CD4-positive, CD25-positive, alpha-beta regulatory T cell (primary cell): Measurements from ENCODE around the gene USP9Y. TPM values are rescaled to one million over a fixed set of nuclear protein-coding genes. Genes with fewer than 3 reads are reported as not detected.

Experiments
- ATAC-seq, 2 donors: fragments of 150-1000 bp; cut with Tn5 transposase; one replicate each; pipeline ENCODE4 v1.10.0; 2021; ENCODE audit warnings: low read depth in 2 of 2, moderate number of reproducible peaks in 2 of 2, moderate library complexity in 1 of 2
- DNase-seq, 3 donors: peaks; one replicate each; pipeline versions ENCODE4 v3.0.0 to v3.0.0-alpha.2; 2012 to 2022; ENCODE audit warnings: mixed read lengths in 1 of 3
- H3K27ac ChIP-seq: one replicate; pipeline ENCODE4 v1.7.0; 2013; ENCODE audit warnings: mild to moderate bottlenecking, low read length; ENCODE audit not compliant: insufficient read depth, poor library complexity, severe bottlenecking
- H3K27me3 ChIP-seq: one replicate; pipeline ENCODE4 v1.7.0; 2013; ENCODE audit warnings: low read length; ENCODE audit not compliant: control insufficient read depth, insufficient read depth
- H3K36me3 ChIP-seq: one replicate; pipeline ENCODE4 v1.7.0; 2013; ENCODE audit warnings: mild to moderate bottlenecking, low read length, moderate library complexity; ENCODE audit not compliant: control insufficient read depth, insufficient read depth
- H3K4me1 ChIP-seq: 2 replicates; pipeline ENCODE4 v1.7.0; 2013; ENCODE audit warnings: mild to moderate bottlenecking, low read length; ENCODE audit not compliant: insufficient read depth, control insufficient read depth, poor library complexity, severe bottlenecking
- H3K4me3 ChIP-seq: one replicate; pipeline ENCODE4 v1.7.0; 2013; ENCODE audit warnings: low read depth, mild to moderate bottlenecking, low read length, moderate library complexity
- H3K9me3 ChIP-seq, 2 experiments: 1 replicate in 1 of 2; 2 replicates in 1 of 2; pipeline ENCODE4 v1.7.0; 2013; ENCODE audit warnings: low read length in 2 of 2, mild to moderate bottlenecking in 1 of 2, moderate library complexity in 1 of 2; ENCODE audit not compliant: control insufficient read depth in 2 of 2
- H3K27ac Mint-ChIP-seq, 3 donors: one replicate each; pipeline ENCODE4 v1.8.0; 2020 to 2022; ENCODE audit warnings: mild to moderate bottlenecking in 3 of 3, mixed read lengths in 3 of 3, moderate library complexity in 2 of 3
- H3K27me3 Mint-ChIP-seq: one replicate; pipeline ENCODE4 v1.8.0; 2022; ENCODE audit warnings: mild to moderate bottlenecking, mixed read lengths
- H3K36me3 Mint-ChIP-seq: one replicate; pipeline ENCODE4 v1.8.0; 2020; ENCODE audit warnings: mixed read lengths
- H3K4me1 Mint-ChIP-seq, 4 donors: one replicate each; pipeline ENCODE4 v1.8.0; 2020 to 2022; ENCODE audit warnings: mixed read lengths in 4 of 4, mild to moderate bottlenecking in 1 of 4
- H3K4me3 Mint-ChIP-seq, 4 donors: one replicate each; pipeline ENCODE4 v1.8.0; 2020 to 2022; ENCODE audit warnings: mild to moderate bottlenecking in 4 of 4, mixed read lengths in 4 of 4, moderate library complexity in 3 of 4
- H3K9me3 Mint-ChIP-seq, 7 donors: one replicate each; pipeline ENCODE4 v1.8.0; 2020 to 2022; ENCODE audit warnings: mixed read lengths in 7 of 7, mild to moderate bottlenecking in 3 of 7, moderate library complexity in 2 of 7
- polyA plus RNA-seq, 4 donors: library from polyadenylated mRNA; unstranded; fragments of 300-500 nt; fragmentation: Illumina TruSeq; gene quantifications; one replicate each; pipeline ENCODE4 v1.2.3, GENCODE V29; 2021
- total RNA-seq: library from RNA; stranded (reverse); gene quantifications from one replicate; pipeline ENCODE4 v1.2.3, GENCODE V29; 2022

Gene USP9Y
- total and polyA plus RNA-seq, 5 donors from 2014 or later: 7.9 TPM; not detected in 4

DNA sequence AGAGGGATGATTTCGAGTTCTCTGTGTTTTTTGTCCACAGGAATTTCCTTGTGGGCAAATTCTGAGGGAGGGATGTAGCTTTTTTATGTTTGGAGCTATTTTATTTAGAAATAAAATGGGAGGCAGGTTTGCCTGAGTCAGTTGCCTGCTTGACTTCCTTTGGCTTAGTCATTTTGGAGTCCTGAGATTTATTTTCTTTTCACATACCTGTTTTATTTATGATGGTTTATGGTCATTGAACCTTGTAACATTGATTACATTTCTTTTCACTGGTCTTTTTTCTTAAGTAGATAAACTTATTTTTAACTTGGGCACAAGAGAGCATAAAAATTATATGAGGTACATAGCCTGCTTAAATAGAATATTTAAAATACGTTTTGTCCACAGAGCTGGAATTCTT lies 12.7 kb upstream of the USP9Y start:
- ATAC-seq (no peak), DNase-seq (no peak)
- Mint-ChIP-seq H3K27me3 (no peaks in the 10 kb centered on the region), H3K4me3 (no peak overlapping the region), H3K9me3 (no peaks in the 10 kb centered on the region), H3K36me3 (no peaks in the 10 kb centered on the region), H3K27ac (no peak overlapping the region), H3K4me1 (peaks cover 0 to 11% (median 0%) of the 10 kb centered on the region in 4 donors)
- no peak overlapping the region for H3K27ac ChIP-seq
- H3K4me3 ChIP-seq: no peak overlapping the region
- peaks cover 9% of the 10 kb centered on the region for H3K36me3 ChIP-seq
- H3K27me3 ChIP-seq: no peaks in the 10 kb centered on the region
- peaks cover 0 to 3% of the 10 kb centered on the region in 2 experiments for H3K9me3 ChIP-seq
- no peaks in the 10 kb centered on the region for H3K4me1 ChIP-seq

DNA sequence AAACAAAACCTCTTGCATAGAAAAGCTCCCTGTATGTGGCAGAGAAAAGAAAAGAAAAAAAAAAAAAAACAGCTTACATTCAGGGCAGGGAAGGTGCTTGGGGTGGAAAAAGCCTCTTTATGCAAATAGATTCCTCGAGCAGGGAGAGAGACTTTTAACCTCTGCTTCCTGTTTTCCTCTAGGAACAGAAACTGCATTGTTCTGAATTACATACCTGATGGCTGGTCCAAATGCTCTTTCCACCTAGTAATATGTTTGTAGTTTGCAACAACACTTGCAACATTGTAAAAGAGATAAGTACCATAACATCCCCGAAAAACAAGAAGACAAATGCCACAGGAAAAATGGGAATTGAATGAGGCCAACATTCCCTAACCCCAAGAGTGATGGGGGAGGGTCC lies 944 bp upstream of the USP9Y start:
- H3K4me3 ChIP-seq: no peak overlapping the region
- H3K9me3 ChIP-seq: peaks cover 0 to 6% of the 10 kb centered on the region in 2 experiments
- peaks cover 19% of the 10 kb centered on the region for H3K36me3 ChIP-seq
- DNase-seq (no peak), ATAC-seq (no peak)
- Mint-ChIP-seq H3K36me3 (no peaks in the 10 kb centered on the region), H3K27ac (no peak overlapping the region), H3K4me3 (no peak overlapping the region), H3K9me3 (peaks cover 0 to 4% (median 0%) of the 10 kb centered on the region in 7 donors), H3K27me3 (no peaks in the 10 kb centered on the region), H3K4me1 (peaks cover 0 to 11% (median 2%) of the 10 kb centered on the region in 4 donors)
- H3K27ac ChIP-seq: no peak overlapping the region
- no peaks in the 10 kb centered on the region for H3K4me1 ChIP-seq
- no peaks in the 10 kb centered on the region for H3K27me3 ChIP-seq

GRCh38 chrY:12702174-12702573 lies 1.1 kb downstream of the USP9Y start:
- H3K27me3 ChIP-seq: no peaks in the 10 kb centered on the region
- H3K27me3 Mint-ChIP-seq: no peaks in the 10 kb centered on the region
- DNase-seq (no peak), ATAC-seq (no peak)
- no peak overlapping the region for H3K27ac Mint-ChIP-seq
- peaks cover 0 to 4% (median 0%) of the 10 kb centered on the region in 7 donors for H3K9me3 Mint-ChIP-seq
- no peak overlapping the region for H3K4me3 ChIP-seq
- H3K4me1 ChIP-seq: no peaks in the 10 kb centered on the region
- H3K4me3 Mint-ChIP-seq: no peak overlapping the region
- H3K36me3 ChIP-seq: peaks cover 19% of the 10 kb centered on the region
- H3K27ac ChIP-seq: no peak overlapping the region
- H3K36me3 Mint-ChIP-seq: no peaks in the 10 kb centered on the region
- H3K9me3 ChIP-seq: peaks cover 0 to 6% of the 10 kb centered on the region in 2 experiments
- peaks cover 0 to 22% (median 4%) of the 10 kb centered on the region in 4 donors for H3K4me1 Mint-ChIP-seq

- Mint-ChIP-seq H3K27me3 (no peaks in the 10 kb centered on the region), H3K36me3 (no peaks in the 10 kb centered on the region), H3K27ac (no peak overlapping the region), H3K4me3 (no peak overlapping the region), H3K9me3 (no peaks in the 10 kb centered on the region), H3K4me1 (peaks cover 0 to 24% (median 7%) of the 10 kb centered on the region in 4 donors)
- ATAC-seq (no peak), DNase-seq (no peak)
- Histone ChIP-seq H3K27me3 (no peaks in the 10 kb centered on the region), H3K4me3 (no peak overlapping the region), H3K27ac (no peak overlapping the region), H3K9me3 (no peaks in the 10 kb centered on the region), H3K4me1 (no peaks in the 10 kb centered on the region), H3K36me3 (peaks cover 5% of the 10 kb centered on the region)
These were observed 9.4 kb downstream of the USP9Y start for GRCh38 chrY:12710460-12710859.

DNA sequence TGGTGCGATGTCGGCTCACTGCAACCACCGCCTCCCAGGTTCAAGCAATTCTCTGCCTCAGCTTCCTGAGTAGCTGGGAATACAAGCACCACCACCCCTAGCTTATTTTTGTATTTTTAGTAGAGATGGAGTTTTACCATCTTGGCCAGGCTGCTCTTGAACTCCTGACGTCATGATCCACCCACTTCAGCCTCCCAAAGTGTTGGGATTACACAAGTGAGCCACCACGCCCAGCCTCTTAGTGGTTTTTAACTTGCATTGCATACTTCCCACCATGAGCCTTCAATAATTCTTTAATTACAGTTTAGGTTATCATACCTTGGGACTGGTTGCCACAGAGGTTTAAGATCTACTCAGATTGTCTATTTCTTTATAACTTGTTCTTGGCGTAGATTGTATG lies 14.3 kb downstream of the USP9Y start:
- no peaks in the 10 kb centered on the region for H3K4me1 ChIP-seq
- no peaks in the 10 kb centered on the region for H3K9me3 Mint-ChIP-seq
- no peaks in the 10 kb centered on the region for H3K9me3 ChIP-seq
- H3K27me3 Mint-ChIP-seq: no peaks in the 10 kb centered on the region
- H3K4me3 ChIP-seq: no peak overlapping the region
- DNase-seq (no peak), ATAC-seq (no peak)
- H3K36me3 Mint-ChIP-seq: no peaks in the 10 kb centered on the region
- no peaks in the 10 kb centered on the region for H3K27me3 ChIP-seq
- H3K4me3 Mint-ChIP-seq: no peak overlapping the region
- H3K27ac Mint-ChIP-seq: no peak overlapping the region
- H3K4me1 Mint-ChIP-seq: peaks cover 0 to 16% (median 7%) of the 10 kb centered on the region in 4 donors
- H3K27ac ChIP-seq: no peak overlapping the region
- H3K36me3 ChIP-seq: peaks cover 15% of the 10 kb centered on the region

- Histone ChIP-seq H3K4me1 (no peaks in the 10 kb centered on the region), H3K27me3 (no peaks in the 10 kb centered on the region), H3K9me3 (no peaks in the 10 kb centered on the region), H3K27ac (no peak overlapping the region), H3K4me3 (no peak overlapping the region), H3K36me3 (peaks cover 16% of the 10 kb centered on the region)
- H3K36me3 Mint-ChIP-seq: no peaks in the 10 kb centered on the region
- no peak overlapping the region for H3K4me3 Mint-ChIP-seq
- DNase-seq (no peak), ATAC-seq (no peak)
- no peaks in the 10 kb centered on the region for H3K9me3 Mint-ChIP-seq
- H3K4me1 Mint-ChIP-seq: peaks cover 0 to 8% (median 3%) of the 10 kb centered on the region in 4 donors
- H3K27ac Mint-ChIP-seq: no peak overlapping the region
- no peaks in the 10 kb centered on the region for H3K27me3 Mint-ChIP-seq
These were observed 28.7 kb downstream of the USP9Y start for GRCh38 chrY:12729746-12730145.

DNA sequence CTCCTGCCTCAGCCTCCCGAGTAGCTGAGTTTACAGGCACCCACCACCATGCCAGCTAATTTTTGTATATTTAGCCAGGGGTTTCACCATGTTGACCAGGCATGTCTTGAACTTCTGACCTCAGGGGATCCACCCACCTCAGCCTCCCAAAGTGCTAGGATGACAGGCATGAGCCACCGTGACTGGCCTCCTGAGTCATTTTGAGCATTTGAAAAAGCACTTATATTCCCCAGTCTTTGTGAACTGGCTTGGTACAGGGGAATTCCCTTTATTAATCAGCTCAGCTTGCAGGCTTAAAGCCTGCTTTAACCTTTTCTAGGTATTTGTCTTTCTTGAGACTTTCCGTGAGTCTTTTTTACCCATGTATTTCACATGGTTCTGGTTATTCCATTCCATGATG lies 32.6 kb downstream of the USP9Y start:
- no peaks in the 10 kb centered on the region for H3K9me3 Mint-ChIP-seq
- H3K36me3 Mint-ChIP-seq: no peaks in the 10 kb centered on the region
- H3K36me3 ChIP-seq: no peaks in the 10 kb centered on the region
- H3K27ac Mint-ChIP-seq: no peak overlapping the region
- no peak overlapping the region for H3K4me3 ChIP-seq
- H3K27ac ChIP-seq: no peak overlapping the region
- H3K27me3 Mint-ChIP-seq: no peaks in the 10 kb centered on the region
- H3K4me3 Mint-ChIP-seq: no peak overlapping the region
- H3K9me3 ChIP-seq: no peaks in the 10 kb centered on the region
- ATAC-seq: no peak
- DNase-seq: no peak
- no peaks in the 10 kb centered on the region for H3K4me1 ChIP-seq
- H3K27me3 ChIP-seq: no peaks in the 10 kb centered on the region
- peaks cover 0 to 8% (median 3%) of the 10 kb centered on the region in 4 donors for H3K4me1 Mint-ChIP-seq

GRCh38 chrY:12734051-12734450 lies 33.0 kb downstream of the USP9Y start:
- Histone ChIP-seq H3K4me3 (no peak overlapping the region), H3K27me3 (no peaks in the 10 kb centered on the region), H3K9me3 (no peaks in the 10 kb centered on the region), H3K4me1 (no peaks in the 10 kb centered on the region), H3K27ac (no peak overlapping the region), H3K36me3 (no peaks in the 10 kb centered on the region)
- Mint-ChIP-seq H3K36me3 (no peaks in the 10 kb centered on the region), H3K4me3 (no peak overlapping the region), H3K4me1 (peaks cover 0 to 8% (median 3%) of the 10 kb centered on the region in 4 donors), H3K27me3 (no peaks in the 10 kb centered on the region), H3K27ac (no peak overlapping the region), H3K9me3 (no peaks in the 10 kb centered on the region)
- ATAC-seq (no peak), DNase-seq (no peak)
